ENCODE results near the gene ECHDC3.

- TF ChIP-seq PRDM4 (CRISPR knock-in tag; IDR thresholded peaks at IDR 0.05; ENCODE audit: borderline replicate concordance): no peak
- TF ChIP-seq POLR2A (IDR thresholded peaks at IDR 0.05; ENCODE audit: insufficient read depth in 1 of 2, low read depth in 2 of 2, low read length in 2 of 2): no peak
- no peak for TF ChIP-seq POLR2AphosphoS5 (IDR thresholded peaks at IDR 0.05; ENCODE audit: low read depth, low read length)
- no peak for TF ChIP-seq ZNF484 (CRISPR knock-in tag; IDR thresholded peaks at IDR 0.05; ENCODE audit: borderline replicate concordance, low read depth)
- no peak for TF ChIP-seq PAX8 (CRISPR knock-in tag; IDR thresholded peaks at IDR 0.05; ENCODE audit: borderline replicate concordance)
These were observed 13.8 kb upstream of the ECHDC3 start for GRCh38 chr10:11728353-11728752.

All from HepG2 (cell line).